WTC11 (cell line): ENCODE data around the gene SNRNP25. TPM values are rescaled to one million over a fixed set of nuclear protein-coding genes. Genes with fewer than 3 reads are reported as not detected.

Source experiments
- ATAC-seq: fragments of 200-7000 bp; cut with Tn5 transposase; 2 replicates; pipeline ENCODE4 v1.10.0; 2021; ENCODE audit warnings: mild to moderate bottlenecking, moderate library complexity
- CTCF ChIA-PET: fragments of 300-600 bp; sonication (Branson Sonifier 250); formaldehyde crosslinking; loops from one replicate; lab custom pipeline; 2021; ENCODE audit warnings: antibody characterized with exemption; lab: Charles Lee
- POLR2A ChIA-PET: fragments of 350-600 bp; sonication (Branson Sonifier 250); formaldehyde crosslinking; loops from one replicate; lab custom pipeline; 2021; ENCODE audit warnings: antibody characterized with exemption; lab: Charles Lee
- DNase-seq: peaks from one replicate; pipeline ENCODE4 v3.0.0; 2021; ENCODE audit warnings: low spot score
- H3K27ac Mint-ChIP-seq: 2 replicates; pipeline ENCODE4 v1.8.0; 2021; ENCODE audit warnings: mixed read lengths
- H3K27me3 Mint-ChIP-seq: 2 replicates; pipeline ENCODE4 v1.8.0; 2021; ENCODE audit warnings: low read depth, mild to moderate bottlenecking, moderate library complexity, mixed read lengths
- H3K36me3 Mint-ChIP-seq: 2 replicates; pipeline ENCODE4 v1.8.0; 2021; ENCODE audit warnings: mixed read lengths
- H3K4me1 Mint-ChIP-seq: 2 replicates; pipeline ENCODE4 v1.8.0; 2022; ENCODE audit warnings: mixed read lengths
- H3K4me3 Mint-ChIP-seq: 2 replicates; pipeline ENCODE4 v1.8.0; 2021; ENCODE audit warnings: mild to moderate bottlenecking, moderate library complexity, mixed read lengths
- H3K9me3 Mint-ChIP-seq: 2 replicates; pipeline ENCODE4 v1.8.0; 2021; ENCODE audit warnings: mixed read lengths
- AFF4 ChIP-seq: sonication (generic); formaldehyde crosslinking; IDR thresholded peaks from 2 replicates; pipeline ENCODE4 v1.8.1; 2023; ENCODE audit warnings: mild to moderate bottlenecking, missing genetic modification reagents, borderline replicate concordance
- CTCF ChIP-seq: fragments of 200-600 bp; IDR thresholded peaks from 2 replicates; pipeline ENCODE4 v1.8.0; 2022; ENCODE audit warnings: antibody characterized with exemption
- ERG ChIP-seq: fragments of 250-450 bp; sonication (Bioruptor Pico); IDR thresholded peaks from 2 replicates; pipeline ENCODE4 v1.8.0; 2021; ENCODE audit warnings: mild to moderate bottlenecking
- FOXP1 ChIP-seq: sonication (generic); formaldehyde crosslinking; IDR thresholded peaks from 2 replicates; pipeline ENCODE4 v1.8.0; 2022; ENCODE audit warnings: missing genetic modification reagents, mild to moderate bottlenecking, moderate library complexity, borderline replicate concordance
- FOXP4 ChIP-seq: sonication (generic); formaldehyde crosslinking; IDR thresholded peaks from 2 replicates; pipeline ENCODE4 v1.8.0; 2022; ENCODE audit warnings: mild to moderate bottlenecking, missing genetic modification reagents
- GTF2I ChIP-seq: fragments of 250-450 bp; sonication (Bioruptor Pico); conservative IDR thresholded peaks from 2 replicates; pipeline ENCODE4 v1.4.0; 2021; ENCODE audit warnings: mild to moderate bottlenecking
- HMGA2 ChIP-seq: fragments of 250-450 bp; sonication (Bioruptor Pico); IDR thresholded peaks from 2 replicates; pipeline ENCODE4 v1.4.0; 2021; ENCODE audit warnings: mild to moderate bottlenecking, moderate library complexity
- IRF1 ChIP-seq: sonication (generic); formaldehyde crosslinking; IDR thresholded peaks from 2 replicates; pipeline ENCODE4 v1.8.0; 2023; ENCODE audit warnings: missing genetic modification reagents
- JAZF1 ChIP-seq: fragments of 250-450 bp; sonication (Bioruptor Pico); IDR thresholded peaks from 2 replicates; pipeline ENCODE4 v1.9.0; 2021; ENCODE audit warnings: moderate library complexity, mild to moderate bottlenecking, inconsistent platforms
- NFYB ChIP-seq: sonication (generic); formaldehyde crosslinking; conservative IDR thresholded peaks from 2 replicates; pipeline ENCODE4 v1.8.0; 2022; ENCODE audit warnings: low read depth, missing genetic modification reagents
- OVOL2 ChIP-seq: fragments of 250-450 bp; sonication (Bioruptor Pico); IDR thresholded peaks from 2 replicates; pipeline ENCODE4 v1.9.0; 2021; ENCODE audit warnings: mild to moderate bottlenecking, borderline replicate concordance
- PREB ChIP-seq: sonication (generic); formaldehyde crosslinking; IDR thresholded peaks from 2 replicates; pipeline ENCODE4 v1.8.1; 2022; ENCODE audit warnings: mild to moderate bottlenecking, missing genetic modification reagents, moderate library complexity, borderline replicate concordance
- SMAD4 ChIP-seq: sonication (generic); formaldehyde crosslinking; IDR thresholded peaks from 2 replicates; pipeline ENCODE4 v1.8.0; 2022; ENCODE audit warnings: mild to moderate bottlenecking, missing genetic modification reagents
- SP1 ChIP-seq: sonication (generic); formaldehyde crosslinking; conservative IDR thresholded peaks from 2 replicates; pipeline ENCODE4 v1.8.1; 2022; ENCODE audit warnings: missing genetic modification reagents
- TP53 ChIP-seq: sonication (generic); formaldehyde crosslinking; IDR thresholded peaks from 2 replicates; pipeline ENCODE4 v1.8.1; 2023; ENCODE audit warnings: mild to moderate bottlenecking, missing genetic modification reagents
- USF1 ChIP-seq: sonication (generic); formaldehyde crosslinking; IDR thresholded peaks from 2 replicates; pipeline ENCODE4 v1.8.0; 2022; ENCODE audit warnings: mild to moderate bottlenecking, missing genetic modification reagents
- ZMAT4 ChIP-seq: fragments of 250-450 bp; sonication (Bioruptor Pico); IDR thresholded peaks from 2 replicates; pipeline ENCODE4 v1.9.0; 2021; ENCODE audit warnings: mild to moderate bottlenecking
- ZNF121 ChIP-seq: sonication (generic); formaldehyde crosslinking; IDR thresholded peaks from 2 replicates; pipeline ENCODE4 v1.8.0; 2023; ENCODE audit warnings: missing genetic modification reagents
- ZNF138 ChIP-seq: sonication (generic); formaldehyde crosslinking; conservative IDR thresholded peaks from 2 replicates; pipeline ENCODE4 v1.8.1; 2022; ENCODE audit warnings: mild to moderate bottlenecking, moderate library complexity, missing genetic modification reagents
- ZNF219 ChIP-seq: sonication (generic); formaldehyde crosslinking; IDR thresholded peaks from 2 replicates; pipeline ENCODE4 v1.8.0; 2023; ENCODE audit warnings: missing genetic modification reagents, mild to moderate bottlenecking, borderline replicate concordance
- ZNF671 ChIP-seq: fragments of 250-450 bp; sonication (Bioruptor Pico); IDR thresholded peaks from 2 replicates; pipeline ENCODE4 v1.8.0; 2021; ENCODE audit warnings: mild to moderate bottlenecking
- total RNA-seq: library from RNA; stranded (reverse); gene quantifications from 3 replicates; pipeline ENCODE4 v1.2.3, GENCODE V29; 2021

The SNRNP25 gene
- total RNA-seq, 1 experiment from 2014 or later, result 55.9 TPM

- TF ChIP-seq FOXP1, result 0 out of 2 replicates have a peak, but pooled peaks have one; percentile 24
- TF ChIP-seq SMAD4 (CRISPR knock-in tag), result no peak
- TF ChIP-seq SP1 (CRISPR knock-in tag), result no peak
- TF ChIP-seq AFF4 (CRISPR knock-in tag), result no peak
- no peak for TF ChIP-seq CTCF
- POLR2A ChIA-PET, result interaction anchor here (1.4 to 2.4 kb wide), 3 partner anchors 9 to 25 kb away, joined by 5 to 6 read pairs (median 5); partner anchors contain the start of gene RHBDF1
- no peaks in the 10 kb centered on the region; the same call in 1 of the 2 replicates for H3K4me1 Mint-ChIP-seq
- DNase-seq (no peak), ATAC-seq (no peak)
- peak overlapping the region; percentile 65; the same call in 1 of the 2 replicates for H3K27ac Mint-ChIP-seq
- no peaks in the 10 kb centered on the region for H3K27me3 Mint-ChIP-seq
- H3K9me3 Mint-ChIP-seq, result no peaks in the 10 kb centered on the region
- H3K4me3 Mint-ChIP-seq, result no peak overlapping the region
- H3K36me3 Mint-ChIP-seq, result no peaks in the 10 kb centered on the region; the same call in 1 of the 2 replicates
- CTCF ChIA-PET, result interaction anchor here (0.6 to 11.4 kb wide), 13 partner anchors 9 to 345 kb away, joined by 5 to 493 read pairs (median 11); partner anchors contain the start of genes HBQ1, MPG, NPRL3 and RHBDF1
These were observed 44.2 kb downstream of the SNRNP25 start for GRCh38 chr16:97822-98221.

- CTCF ChIA-PET, result interaction anchor here (1.5 kb wide), 1 partner anchor 35 kb away, joined by 9 read pairs; no protein-coding TSS in a partner anchor
- Mint-ChIP-seq H3K4me1 (no peaks in the 10 kb centered on the region; the same call in 1 of the 2 replicates), H3K36me3 (no peaks in the 10 kb centered on the region; the same call in 1 of the 2 replicates), H3K9me3 (no peaks in the 10 kb centered on the region), H3K27me3 (no peaks in the 10 kb centered on the region), H3K27ac (no peak overlapping the region), H3K4me3 (no peak overlapping the region)
- no peak for TF ChIP-seq ZNF219 (CRISPR knock-in tag)
- no peak for TF ChIP-seq ZNF671 (CRISPR knock-in tag)
- TF ChIP-seq IRF1 (CRISPR knock-in tag), result no peak
- TF ChIP-seq ZNF138 (CRISPR knock-in tag), result no peak
- no peak for TF ChIP-seq ERG (CRISPR knock-in tag)
- TF ChIP-seq SP1 (CRISPR knock-in tag), result no peak
- no peak for TF ChIP-seq HMGA2 (CRISPR knock-in tag)
- TF ChIP-seq TP53 (CRISPR knock-in tag), result no peak
- TF ChIP-seq FOXP4 (CRISPR knock-in tag), result no peak
- TF ChIP-seq ZMAT4, result no peak
- no peak for TF ChIP-seq OVOL2 (CRISPR knock-in tag)
- no peak for TF ChIP-seq ZNF121
- TF ChIP-seq GTF2I (CRISPR knock-in tag), result no peak
- no peak for TF ChIP-seq NFYB (CRISPR knock-in tag)
- TF ChIP-seq USF1 (CRISPR knock-in tag), result no peak
- no peak for TF ChIP-seq PREB
- no peak for TF ChIP-seq JAZF1 (CRISPR knock-in tag)
- ATAC-seq (no peak), DNase-seq (no peak)
- POLR2A ChIA-PET, result no interaction called here
These were observed 47.4 kb downstream of the SNRNP25 start for GRCh38 chr16:100989-101388.
